ENCODE measurements around the gene LAMA2.

DNA sequence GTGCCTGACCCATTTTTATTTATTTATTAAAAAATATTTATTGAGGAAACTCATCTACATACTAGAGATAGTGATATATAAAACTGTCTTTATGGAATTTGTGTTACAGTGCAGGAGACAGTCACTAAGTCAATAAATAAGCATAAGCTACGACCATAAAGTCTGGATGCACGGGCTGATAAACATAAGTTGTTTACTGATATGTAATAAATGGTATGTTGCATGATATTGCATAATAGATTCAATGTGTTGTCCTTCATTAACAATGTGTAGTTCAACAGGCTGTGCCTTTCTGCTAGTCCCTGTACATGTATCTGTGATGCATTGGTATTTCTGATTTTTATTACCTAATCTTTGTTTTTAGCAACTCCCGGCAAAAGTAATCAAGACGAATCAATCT lies 515.8 kb downstream of the LAMA2 start:
- TF ChIP-seq, protein P1, sequence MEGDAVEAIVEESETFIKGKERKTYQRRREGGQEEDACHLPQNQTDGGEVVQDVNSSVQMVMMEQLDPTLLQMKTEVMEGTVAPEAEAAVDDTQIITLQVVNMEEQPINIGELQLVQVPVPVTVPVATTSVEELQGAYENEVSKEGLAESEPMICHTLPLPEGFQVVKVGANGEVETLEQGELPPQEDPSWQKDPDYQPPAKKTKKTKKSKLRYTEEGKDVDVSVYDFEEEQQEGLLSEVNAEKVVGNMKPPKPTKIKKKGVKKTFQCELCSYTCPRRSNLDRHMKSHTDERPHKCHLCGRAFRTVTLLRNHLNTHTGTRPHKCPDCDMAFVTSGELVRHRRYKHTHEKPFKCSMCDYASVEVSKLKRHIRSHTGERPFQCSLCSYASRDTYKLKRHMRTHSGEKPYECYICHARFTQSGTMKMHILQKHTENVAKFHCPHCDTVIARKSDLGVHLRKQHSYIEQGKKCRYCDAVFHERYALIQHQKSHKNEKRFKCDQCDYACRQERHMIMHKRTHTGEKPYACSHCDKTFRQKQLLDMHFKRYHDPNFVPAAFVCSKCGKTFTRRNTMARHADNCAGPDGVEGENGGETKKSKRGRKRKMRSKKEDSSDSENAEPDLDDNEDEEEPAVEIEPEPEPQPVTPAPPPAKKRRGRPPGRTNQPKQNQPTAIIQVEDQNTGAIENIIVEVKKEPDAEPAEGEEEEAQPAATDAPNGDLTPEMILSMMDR (IDR thresholded peaks at IDR 0.05; ENCODE audit: poor library complexity): no peak
- TF ChIP-seq EZH2phosphoT487 (IDR thresholded peaks at IDR 0.05; ENCODE audit: low read depth, severe bottlenecking, unreplicated experiment) (no peak), EZH2 (IDR thresholded peaks at IDR 0.05; ENCODE audit: borderline replicate concordance) (no peak)
